Limb (tissue), 2 donors: ENCODE results near the gene CITED2.
A peak's percentile ranks its signal among the peaks of the same experiment; 100 is the strongest.

Experiments used
- DNase-seq, 2 donors: peaks; one replicate each; pipeline ENCODE4 v3.0.0-alpha.2; 2016; ENCODE audit errors: extremely low spot score in 2 of 2

Gene CITED2

DNA sequence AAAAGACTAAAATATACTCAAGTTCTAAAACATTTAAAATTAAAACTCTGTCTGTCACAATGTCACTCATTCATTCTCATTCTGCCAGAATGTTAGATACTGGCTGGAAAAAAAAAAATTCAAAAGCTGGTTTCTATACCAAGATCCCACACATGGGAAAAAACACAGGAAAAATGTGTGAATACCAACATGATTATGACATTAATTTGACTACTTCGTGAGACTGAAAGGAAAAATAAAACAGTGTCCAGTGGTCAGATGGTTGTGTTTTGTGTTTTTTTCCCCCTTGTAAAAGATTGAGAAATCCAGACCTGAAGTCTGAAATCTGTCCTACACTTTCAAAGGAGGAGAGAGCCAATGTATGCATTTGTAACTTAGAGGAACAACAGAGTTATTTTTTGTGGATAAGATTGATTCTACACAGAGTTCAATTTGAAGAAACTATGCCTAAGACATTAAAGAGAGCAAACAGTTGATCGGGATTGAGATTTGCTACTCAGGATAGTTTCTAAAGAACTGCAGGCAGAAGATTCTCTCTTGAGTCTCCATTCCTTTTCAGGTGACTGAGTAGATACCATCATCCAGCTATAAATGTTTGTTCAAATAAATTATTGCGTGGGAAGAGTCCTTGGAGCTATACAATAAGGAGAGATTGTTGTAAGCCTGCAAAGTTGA is 43.5 kb downstream of the CITED2 start:
- DNase-seq: no peak

DNA sequence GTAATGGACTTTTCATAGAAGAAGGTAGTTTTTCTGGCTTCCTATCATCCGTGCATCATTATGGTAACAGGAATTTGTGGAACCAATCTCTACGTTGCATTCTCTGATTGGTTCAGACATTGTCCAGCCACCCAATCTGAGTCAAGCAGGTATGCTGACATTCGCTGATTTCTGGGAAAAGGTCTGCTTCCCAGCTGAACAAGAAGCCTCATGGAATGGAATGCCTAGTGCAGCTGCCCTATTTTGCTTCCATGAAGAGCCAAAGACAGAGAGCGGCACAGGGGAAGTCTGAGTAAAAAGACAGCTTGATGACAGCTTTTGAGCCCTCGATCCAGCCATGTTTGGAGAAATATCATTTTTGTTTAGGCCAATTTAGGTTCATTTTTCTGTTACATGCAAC is 44.1 kb downstream of the CITED2 start:
- no peak for DNase-seq

DNA sequence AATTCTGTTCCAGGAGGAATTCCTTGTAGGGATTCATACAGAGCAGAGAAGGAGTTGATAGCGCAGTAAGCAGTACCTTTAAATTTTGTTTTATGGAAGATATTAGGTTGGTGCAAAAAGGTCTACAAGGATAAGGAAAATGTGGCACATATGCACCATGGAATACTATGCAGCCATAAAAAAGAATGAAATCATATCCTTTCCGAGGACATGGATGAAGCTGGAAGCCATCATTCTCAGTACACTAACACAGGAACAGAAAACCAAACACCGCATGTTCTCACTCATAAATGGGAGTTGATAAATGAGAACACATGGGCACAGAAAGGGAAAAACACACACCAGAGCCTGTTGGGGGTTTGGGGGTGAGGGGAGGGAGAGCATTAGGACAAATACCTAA is 45.2 kb downstream of the CITED2 start:
- no peak for DNase-seq

DNA sequence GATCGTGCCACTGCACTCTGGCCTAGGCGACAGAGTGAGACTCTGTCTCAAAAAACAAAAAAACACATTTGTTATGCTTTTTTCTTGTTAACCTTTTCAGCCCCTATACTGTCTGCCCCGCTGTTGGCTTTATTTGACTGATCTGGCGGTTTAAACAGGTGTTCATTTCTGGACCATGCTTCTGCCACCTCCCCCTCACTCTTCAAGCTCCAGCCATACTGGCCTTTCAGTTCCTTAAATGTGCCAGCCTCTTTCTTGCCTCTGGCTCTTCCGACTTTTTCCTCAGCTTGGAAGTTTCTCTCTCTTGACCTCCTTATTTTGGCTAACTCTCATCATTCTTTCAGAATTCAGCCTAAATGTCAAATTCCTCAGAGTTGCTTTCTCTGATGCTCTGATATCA is 47.4 kb downstream of the CITED2 start:
- no peak for DNase-seq

- DNase-seq: no peak
Measured at GRCh38 chr6:139325686-139326085, 48.8 kb downstream of the CITED2 start.

GRCh38 chr6:139325125-139325524 is 49.3 kb downstream of the CITED2 start:
- no peak for DNase-seq

- no peak for DNase-seq
Measured at GRCh38 chr6:139324301-139324555, 50.2 kb downstream of the CITED2 start.

DNA sequence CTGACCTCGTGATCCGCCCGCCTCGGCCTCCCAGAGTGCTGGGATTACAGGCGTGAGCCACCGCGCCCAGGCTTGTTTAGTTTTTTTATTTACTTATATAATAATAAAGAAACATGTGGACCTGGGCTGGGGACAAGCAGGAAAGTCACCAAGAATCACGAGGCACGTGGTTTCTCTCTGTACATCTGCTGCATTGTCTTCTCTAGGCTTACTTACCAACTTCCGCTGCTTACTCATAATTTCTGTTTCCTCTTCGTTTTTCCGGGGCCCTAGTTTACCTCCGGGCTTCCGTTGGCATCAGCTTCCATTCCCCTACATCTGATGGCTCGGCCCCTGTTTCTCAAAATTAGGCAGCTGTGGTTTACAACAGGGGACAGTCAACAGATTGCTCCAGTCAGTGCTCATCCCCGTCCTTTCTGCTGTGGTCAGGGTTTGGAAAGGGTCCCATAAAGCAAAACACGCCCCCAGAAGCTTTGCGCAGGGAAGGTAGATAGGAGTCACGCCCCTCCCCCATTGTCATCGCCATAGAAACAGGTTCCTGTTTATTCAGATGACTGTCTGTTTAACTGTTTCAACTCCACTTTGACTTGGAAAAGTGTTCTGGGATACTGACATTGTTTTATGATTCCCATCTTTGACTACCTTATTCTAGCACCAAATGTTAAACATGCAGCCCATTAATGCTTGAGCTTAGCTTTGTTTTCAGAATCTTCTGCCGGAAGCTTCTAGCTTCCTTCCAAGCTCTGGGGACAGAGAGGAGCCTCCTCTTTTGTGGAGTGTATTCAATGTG is 50.7 kb downstream of the CITED2 start:
- DNase-seq: peak; percentile 44 to 64
